Inflammatory macrophage treated with lipopolysaccharide for 4 hours (primary cell): ENCODE results near the gene EHBP1.

ENCODE experiments used
- DNase-seq: peaks from one replicate; pipeline ENCODE4 v3.0.0-alpha.2; 2020

Gene EHBP1

DNA sequence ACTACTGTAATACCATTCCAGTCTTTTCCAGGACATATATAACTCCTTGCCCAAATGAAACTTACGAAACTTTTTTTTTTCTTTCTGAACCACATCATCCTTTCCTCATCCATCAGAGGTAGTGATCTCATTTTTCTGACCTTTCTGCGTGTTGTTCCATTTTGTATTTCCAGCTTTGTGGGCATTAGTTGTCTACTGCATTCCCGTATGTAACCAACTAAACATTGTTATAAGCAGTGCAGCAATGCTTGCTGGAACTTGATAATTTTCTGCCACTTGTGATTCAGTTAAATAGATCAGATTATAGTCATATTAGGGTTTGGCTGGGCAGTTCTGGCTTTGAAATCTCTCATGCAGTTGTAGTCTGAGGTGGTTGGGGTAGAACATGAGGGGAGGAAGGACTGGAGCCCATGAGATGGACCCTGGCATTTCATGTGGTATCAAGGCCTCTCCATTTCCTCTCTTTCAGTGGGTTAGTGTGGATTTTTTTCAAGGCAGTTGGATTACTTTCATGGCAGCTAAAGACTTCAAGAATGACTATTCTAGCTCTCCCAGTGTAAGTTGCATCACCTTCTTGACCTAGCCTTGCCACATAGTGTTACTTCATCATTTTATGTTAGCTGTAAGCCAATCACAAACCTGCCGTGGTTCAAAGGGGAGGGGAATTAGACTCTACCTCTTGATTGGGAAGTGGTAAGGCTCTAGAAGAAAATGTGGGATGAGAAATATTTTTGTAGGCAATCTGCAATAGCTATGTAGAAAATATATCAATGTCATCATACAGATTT, 80.5 kb downstream of the EHBP1 start:
- DNase-seq, result peak; percentile 67

DNA sequence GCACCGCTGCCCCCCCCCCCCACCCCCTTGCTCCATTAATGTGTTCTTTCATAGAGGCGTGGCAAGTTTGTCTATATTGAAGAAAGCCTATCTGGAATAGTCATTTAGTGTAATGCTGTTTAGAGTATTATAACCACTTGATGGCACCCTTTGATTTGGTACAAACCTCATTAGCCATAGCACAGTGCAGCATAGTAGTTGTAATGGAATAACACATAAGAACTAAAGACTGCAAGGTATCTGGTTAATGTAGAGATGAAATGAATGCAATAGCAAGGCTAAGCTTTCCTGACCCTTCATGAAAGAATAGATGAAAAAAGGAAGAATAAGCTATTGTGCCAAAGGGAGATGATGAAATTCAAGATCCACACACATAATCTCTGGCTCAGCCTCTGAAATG, 81.9 kb downstream of the EHBP1 start:
- peak; percentile 24 for DNase-seq

DNA sequence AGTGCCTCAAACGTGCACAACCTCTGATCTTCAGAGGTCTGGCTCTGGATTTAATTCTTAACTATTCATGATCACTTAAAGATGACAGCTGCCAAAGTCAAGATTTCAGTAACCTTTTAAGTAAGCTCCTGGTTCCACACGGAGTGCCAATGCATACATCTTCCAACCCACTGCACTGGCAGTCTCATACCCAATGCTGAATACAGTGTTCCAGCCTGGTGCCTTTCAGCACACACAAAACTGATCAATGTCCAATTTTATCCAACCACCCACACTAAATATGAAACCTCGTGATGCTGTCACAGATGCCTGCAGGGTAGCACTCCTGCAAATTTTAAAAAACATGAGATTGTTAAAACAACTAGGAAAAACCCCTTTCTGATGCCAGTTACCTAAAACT, 84.0 kb downstream of the EHBP1 start:
- DNase-seq, result no peak

DNA sequence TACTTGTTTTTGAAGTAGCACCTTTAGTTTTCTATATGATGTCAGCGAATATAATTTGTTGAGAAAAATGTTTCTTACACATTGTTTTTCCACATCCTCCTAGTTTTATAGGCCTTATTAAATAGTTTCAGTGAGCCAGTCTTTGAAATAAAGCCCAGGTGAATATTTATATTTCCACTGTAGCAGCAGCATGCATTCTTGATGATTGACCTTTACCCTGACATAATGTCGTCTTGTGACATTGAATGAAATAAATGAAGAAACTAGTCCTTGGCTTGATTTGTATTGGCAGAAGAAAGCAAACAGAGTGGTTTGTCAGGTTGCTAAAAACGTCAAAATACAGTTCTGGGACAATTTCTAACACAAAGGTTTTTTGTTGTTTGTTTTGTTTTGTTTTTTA, 84.4 kb downstream of the EHBP1 start:
- DNase-seq, result no peak

DNA sequence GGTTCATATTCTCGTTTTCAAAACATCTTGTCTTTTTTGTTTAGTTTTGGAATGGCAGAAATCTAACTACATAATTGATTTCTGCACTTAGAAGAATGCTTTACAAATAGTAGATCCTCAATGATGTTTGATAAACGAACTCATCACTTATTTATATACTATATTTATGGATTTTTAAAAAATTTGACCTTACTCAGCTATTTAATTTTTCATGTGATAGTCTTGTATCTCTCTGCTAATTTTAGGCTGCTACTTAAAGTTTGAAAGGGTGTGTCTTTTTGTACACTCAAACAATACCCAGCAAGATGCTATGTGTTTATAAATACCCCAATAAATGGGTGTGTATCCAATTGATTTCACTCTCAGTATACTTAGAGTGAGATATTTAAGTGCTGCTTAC, 86.9 kb downstream of the EHBP1 start:
- DNase-seq, result no peak

DNA sequence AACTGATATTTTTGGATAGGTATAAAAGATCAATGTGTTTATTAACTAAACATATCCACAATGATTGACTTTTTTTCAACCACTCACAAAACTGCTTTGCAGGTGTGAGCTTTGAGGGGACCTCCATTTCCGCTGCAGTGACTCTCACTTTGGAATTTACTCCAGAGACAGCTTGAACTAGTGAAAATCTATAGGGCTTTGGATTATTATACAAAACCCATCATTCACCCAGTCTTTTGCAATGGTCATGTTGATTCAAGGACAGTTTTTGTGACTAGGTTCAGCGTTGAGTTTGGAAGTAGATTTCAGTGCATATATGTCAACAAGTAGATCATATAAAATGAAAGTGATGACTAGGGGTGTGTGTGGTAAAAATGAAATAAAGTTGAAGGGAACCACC, 87.7 kb downstream of the EHBP1 start:
- DNase-seq, result no peak

DNA sequence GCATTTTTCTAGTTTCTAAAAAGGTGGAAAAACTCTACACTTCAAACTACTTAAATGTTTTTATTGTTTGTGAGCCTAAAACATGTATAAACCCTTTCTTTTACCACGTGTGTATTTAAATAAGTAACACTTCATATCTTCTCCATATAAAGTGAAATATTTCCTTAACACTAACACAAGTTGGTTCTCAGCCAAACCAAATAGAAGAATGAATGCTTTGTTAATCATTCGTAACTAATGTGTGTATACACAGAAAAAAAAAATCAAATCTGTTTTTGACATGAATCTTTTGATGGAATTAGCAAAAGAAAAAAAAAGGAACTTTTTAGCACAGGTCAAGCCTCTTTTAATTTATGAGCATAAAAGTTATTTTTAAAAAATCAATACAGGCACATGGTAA, 89.3 kb downstream of the EHBP1 start:
- no peak for DNase-seq

DNA sequence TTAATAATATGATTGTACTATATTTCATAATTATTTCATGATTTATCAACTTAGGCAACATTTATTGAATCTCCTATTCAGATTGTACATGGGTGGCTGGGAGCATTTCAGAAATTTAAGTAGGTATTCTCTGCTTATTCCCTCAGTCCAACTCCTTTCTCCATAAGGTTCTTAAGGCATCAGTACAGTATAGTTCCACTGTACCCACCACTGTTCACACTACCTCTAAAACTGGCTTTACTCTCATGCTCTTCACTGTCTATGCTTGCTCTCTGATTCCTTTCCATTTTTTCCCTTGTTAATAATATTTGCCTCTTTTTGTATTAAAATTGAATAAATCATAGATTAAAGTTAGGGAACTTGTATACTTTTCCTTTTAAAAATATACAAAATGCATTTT, 89.8 kb downstream of the EHBP1 start:
- DNase-seq, result no peak

DNA sequence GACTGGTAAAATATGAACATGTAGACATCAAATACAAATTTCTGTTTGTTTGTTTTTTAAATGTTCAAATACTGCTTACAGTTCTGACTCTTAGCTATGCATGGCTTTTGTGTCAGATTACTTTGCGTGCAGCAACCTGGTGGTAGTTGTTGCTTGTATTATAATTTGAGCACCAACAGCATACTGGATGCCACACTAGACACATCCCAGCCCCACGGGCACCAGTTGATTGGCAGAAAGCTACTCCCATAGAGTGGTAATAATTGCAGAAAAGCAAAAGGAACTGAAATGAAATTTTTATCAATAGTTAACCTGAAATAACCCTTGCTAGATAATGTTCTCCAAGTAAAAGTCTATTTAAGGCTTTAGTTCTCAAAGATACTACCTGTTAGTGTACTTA, 91.6 kb downstream of the EHBP1 start:
- no peak for DNase-seq

DNA sequence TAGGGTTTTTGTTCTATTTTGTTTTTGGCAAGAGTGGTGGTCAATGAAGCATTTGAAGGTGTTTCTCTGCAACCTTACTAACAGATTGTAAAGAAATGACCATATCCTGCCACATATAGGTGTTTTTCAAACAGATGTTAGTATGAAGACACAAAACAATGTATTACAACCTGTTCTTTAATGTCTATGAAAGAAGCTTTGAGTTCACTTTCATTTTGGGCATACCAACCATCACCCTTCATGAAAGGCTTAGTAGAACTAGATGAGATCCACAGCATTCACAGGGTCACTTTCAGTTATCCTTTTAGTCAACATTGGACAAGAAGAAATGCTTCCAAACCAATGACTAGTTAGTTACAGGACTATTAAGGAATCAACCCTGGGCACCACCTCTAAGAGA, 95.1 kb downstream of the EHBP1 start:
- no peak for DNase-seq

DNA sequence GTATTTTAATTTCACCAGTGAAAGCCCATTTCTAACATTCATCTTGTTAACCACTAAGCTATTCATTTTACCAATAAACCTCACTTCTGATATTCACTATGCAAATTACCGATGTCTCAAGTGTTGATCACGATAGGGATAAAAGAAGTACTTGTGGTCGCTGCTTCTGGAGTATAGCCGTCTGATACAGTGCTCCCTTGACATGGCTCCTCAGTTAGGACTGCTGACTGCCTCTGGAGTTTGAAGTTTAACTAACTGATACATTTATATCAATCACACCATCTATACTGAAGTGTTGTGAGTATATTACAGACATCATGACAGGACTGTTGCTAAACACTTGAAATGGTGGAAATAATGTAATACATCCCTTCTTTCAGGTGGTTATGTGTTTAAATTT, 95.6 kb downstream of the EHBP1 start:
- DNase-seq, result no peak

DNA sequence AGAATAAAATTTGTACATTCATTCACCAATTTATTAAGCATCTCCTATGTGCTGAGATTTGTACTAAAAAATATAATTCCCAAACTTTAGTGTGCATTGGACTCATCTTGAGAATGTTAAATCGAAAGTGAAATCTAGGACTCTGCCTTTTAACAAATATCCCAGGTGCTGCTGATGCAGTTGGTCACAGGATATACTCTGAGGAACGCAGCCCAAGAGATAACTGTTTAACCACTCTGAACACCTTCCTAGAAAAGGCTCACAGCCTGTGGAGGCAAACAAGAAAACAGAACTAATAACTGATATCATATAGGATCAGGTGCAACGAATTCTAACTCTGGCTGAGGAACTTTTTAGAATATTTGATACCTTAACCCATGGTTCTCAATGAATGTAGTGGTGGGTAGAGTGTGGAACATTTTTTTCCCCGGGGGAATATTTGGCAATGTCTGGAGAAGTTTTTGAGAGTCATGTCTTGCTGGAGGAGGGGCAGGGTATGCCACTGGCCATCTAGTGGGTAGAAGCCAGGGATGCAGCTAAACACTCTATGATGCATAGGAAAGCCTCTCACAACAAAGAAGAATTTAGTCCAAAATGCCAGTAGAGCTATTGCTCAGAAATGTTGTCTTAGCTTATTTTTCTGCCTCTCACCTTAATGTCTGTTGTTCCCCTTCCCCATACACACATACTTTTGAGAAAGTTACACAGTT, 96.5 kb downstream of the EHBP1 start:
- DNase-seq, result no peak

DNA sequence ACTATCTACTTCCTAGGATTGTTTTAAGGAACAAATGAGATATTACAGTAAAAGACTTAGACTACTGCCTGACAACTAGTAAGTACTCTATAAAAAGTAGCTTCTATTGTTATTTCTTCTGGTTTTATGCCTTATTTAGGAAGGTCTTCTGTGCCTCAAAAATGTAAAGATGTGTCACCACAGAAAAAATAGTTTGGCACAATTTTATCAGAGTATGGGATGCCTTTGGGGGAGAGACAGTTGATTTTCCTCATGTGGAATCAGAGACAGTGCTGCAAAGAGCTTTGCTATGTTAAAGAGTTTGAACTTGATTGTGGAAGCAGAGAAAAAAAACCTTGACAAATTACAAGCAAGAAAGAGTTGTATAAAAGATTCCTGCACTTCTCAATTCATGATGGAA, 98.4 kb downstream of the EHBP1 start:
- no peak for DNase-seq

DNA sequence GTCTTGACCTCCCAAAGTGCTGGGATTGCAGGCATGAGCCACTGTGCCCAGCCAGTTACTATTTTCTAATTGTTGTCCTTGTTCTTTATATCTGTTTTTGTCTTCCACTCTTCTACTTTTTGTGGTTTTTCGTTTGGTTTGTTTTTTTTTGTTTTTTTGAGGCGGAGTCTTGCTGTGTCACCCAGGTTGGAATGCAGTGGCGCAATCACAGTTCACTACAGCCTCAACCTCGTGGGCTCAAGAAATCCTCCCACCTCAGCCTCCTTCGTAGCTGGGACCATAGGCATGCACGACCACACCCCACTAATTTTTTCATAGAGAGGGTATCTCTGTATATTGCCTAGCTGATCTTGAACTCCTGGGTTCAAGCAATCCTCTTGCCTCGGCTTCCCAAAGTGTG, 100.7 kb downstream of the EHBP1 start:
- DNase-seq, result no peak

DNA sequence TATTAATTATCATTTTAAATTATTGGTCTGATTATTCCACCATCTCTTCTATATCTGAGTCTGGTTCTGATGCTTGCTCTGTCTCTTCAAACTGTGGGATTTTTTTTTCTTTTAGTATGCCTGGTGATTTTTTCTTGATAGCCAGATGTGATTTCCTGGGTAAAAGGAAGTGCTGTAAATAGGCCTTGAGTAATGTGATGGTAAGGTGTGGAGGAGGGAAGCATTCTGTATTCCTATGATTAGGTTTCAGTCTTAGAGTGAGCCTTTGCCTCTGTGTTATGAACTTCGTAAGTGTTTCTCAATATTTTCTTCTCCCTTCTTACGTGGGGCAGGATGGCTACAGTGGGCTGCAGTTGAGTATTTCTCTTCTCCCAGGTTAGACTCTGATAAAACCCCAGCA, 103.0 kb downstream of the EHBP1 start:
- DNase-seq, result no peak

DNA sequence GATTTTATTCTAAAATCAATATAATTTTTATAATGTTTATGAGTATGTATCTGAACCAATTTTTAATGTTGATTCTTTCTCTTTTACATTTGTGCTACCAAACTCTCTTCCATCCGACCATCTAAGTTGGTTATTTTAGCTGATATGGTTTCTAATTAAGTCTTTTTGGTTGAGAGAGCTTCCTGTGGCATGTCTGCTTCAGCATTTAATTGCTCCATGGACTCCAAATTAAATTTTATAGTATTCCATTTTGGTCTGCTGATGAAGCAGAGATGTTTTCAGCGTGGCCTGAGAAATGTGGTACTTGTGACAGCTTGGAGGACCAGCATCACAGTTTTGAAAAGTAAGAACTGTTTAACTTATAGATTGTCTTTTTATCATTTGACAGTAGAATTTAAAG, 105.6 kb downstream of the EHBP1 start:
- no peak for DNase-seq

DNA sequence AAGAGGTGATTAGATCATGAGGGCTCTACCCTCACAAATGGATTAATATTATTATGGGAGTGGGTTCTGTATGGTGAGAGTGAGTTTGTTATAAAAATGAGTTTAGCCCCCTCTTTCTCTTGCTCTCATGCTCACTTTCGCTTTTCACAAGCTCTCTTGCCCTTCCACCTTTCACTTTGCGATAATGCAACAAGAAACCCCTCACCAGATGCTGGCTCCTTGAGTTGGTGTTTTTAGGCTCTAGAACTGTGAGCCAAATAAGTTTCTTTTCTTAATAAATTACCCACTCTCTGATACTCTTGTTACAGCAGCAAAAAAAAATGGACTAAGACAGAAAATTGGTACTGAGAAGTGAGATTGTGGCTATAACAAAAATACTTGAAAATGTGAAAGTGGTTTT, 106.5 kb downstream of the EHBP1 start:
- no peak for DNase-seq

DNA sequence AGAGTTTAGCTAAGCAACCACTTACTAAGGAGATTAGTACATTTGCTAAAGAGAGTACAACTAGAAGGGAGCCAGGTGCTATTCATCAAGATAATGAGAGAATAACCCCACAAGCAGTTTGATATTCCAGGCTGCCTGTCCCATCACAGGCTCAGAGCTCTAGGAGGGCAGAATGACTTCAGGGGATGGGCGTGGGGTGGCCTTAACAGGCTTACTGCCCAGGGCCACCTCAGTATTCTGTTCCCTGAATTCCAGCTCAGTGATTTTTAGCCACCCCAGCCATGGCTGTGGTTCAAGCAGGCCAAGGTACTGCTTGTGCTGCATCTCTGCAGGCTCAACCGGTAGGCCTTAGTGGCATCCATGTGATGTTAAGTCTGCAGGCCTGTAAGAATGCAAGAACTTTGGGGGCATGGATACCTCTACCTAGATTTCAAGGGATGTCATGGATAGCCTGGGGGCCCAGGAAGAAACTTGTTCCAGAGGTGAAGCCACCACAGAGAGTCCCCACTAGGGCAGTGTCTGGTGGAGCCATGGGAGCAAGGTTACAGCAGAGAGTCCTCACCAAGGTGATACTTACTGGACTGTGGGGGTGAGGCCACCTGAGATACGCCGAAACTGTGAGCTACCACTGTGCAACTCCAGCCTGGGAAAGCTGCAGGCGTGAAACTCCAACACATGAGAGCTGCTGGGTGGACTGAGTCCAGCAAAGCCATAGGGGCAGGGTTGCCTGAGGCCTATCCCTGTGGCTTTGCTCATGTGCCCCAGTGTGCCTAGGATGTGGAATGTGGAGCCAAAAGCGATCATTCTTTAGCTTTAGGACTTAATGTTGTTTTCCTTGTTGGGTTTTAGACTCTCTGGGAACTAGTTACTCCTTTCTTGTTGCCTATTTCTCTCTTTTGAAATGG, 107.7 kb downstream of the EHBP1 start:
- no peak for DNase-seq

DNA sequence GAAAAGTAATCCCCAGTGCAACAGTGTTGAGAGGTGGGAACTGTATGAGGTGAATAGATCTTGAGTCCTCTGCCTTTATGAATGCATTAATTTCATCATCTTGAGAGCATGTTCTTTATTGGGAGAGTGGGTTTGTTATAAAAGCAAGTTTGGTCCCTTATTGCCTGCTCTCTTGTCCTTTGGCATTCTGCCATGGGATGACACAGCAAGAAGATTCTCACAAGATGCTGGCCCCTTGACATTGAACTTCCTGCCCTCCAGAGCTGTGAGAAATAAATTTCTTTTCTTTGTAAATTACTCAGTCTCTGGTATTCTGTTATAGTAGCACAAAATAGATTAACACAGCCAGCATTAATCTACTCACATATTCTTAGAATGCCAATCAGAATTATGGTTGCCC, 108.6 kb downstream of the EHBP1 start:
- no peak for DNase-seq

DNA sequence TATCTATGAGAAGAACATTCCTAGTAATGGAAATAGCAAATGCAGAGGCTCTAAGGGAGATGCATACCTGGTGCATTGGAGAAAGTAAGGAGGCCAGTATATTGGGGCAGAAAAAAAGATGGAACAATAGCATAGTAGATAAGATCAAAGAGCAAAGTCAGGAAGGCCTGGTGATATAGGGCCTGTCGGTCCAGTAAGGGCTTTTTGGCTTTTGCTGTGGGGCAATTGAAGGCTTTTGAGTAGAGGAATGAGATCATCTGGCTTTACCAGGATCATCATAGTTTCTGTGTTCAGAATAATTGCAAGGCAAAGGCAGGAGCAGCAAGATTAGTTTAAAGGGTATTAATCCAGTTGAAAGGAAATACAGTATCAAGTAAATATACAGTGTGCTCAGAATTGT, 111.8 kb downstream of the EHBP1 start:
- DNase-seq, result no peak

DNA sequence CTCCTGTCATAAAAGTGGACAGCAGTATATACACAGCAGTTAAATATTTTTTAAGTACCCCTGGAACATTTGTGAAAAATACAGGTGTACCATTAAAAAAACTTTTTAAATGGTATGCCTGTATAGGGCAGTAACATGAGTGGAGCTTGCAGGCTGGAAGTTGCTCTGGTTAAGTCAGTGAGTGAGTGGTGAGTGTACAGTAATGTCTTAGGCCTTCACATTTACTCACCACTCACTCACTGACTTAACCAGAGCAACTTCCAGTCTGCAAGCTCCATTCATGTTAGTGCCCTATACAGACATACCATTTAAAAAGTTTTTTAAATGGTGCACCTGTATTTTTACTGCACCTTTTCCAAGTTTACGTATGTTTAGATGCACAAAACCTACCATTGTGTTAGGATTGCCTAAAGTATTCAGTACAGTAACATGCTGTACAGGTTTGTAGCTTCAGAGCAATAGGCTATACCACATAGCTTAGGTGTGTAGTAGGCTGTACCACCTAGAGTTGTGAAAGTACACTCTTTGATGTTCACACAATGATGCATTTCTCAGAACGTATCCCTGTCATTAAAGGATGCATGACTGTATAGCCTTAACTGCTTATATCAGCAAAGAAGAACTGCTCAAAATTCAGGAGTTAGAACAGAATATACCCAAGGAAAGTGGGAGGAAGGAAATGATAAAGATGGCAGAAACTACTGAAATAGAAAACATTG, 112.6 kb downstream of the EHBP1 start:
- DNase-seq, result no peak

DNA sequence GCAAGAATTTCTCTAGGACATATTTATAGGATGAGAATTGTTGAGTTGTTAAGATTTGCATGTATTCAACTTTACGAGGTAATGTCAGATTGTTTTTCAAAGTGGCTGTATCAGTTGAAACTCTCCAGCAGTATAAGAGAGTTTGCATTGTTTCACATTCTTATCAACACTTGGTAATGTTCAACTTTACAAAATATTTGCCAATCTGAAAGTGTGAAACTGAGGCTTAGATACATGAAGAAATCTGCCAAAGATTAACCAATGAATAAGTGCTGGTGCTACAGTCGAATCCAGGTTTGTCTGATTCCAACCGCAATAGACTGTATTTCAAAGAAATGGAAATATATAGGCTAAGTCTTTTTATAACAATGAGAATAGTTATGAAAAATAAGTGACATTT, 117.0 kb downstream of the EHBP1 start:
- DNase-seq, result no peak

DNA sequence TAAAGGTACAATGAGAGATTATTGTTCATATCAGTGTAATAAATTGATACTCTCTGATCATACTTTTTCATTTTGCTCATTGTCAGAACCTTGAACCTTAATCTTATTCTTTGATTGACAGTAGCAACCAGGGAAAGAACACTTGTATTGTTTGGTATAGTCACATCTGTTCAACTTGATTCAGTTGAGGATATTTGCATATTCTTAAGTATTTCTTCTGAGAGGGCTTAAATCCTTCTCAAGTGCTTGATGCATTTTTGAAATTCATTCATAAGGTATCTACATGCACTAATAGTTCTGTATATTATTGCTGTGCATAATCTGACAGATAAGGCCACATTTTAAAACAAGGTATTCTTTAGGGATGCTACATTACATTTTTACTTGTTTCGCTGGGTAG, 118.9 kb downstream of the EHBP1 start:
- DNase-seq, result no peak
